HG03575 (cell line): Measurements from ENCODE around the gene COL23A1.
"Not testable (repeated sequence)": the region's sequence is repeated elsewhere in the genome, so short reads cannot be mapped to it uniquely, and the experiment has no call there.

ENCODE experiments used
- ATAC-seq: cut with Tn5 transposase; IDR thresholded peaks from one replicate; pipeline ENCODE4 v1.9.1; 2021; ENCODE audit not compliant: unreplicated experiment, insufficient number of reproducible peaks, low FRiP score; ENCODE audit errors: extremely low read depth

Gene COL23A1

GRCh38 chr5:178314961-178315820, 275.0 kb downstream of the COL23A1 start:
- no peak for ATAC-seq

GRCh38 chr5:178314061-178314660, 276.0 kb downstream of the COL23A1 start:
- no peak for ATAC-seq

GRCh38 chr5:178313316-178313715, 276.9 kb downstream of the COL23A1 start:
- ATAC-seq = no peak

- ATAC-seq = no peak
Observed at GRCh38 chr5:178312880-178313282, 277.3 kb downstream of the COL23A1 start.

- no peak for ATAC-seq
Observed at GRCh38 chr5:178310130-178310865, 279.9 kb downstream of the COL23A1 start.

GRCh38 chr5:178309271-178310013, 280.8 kb downstream of the COL23A1 start:
- no peak for ATAC-seq

GRCh38 chr5:178308541-178309092, 281.6 kb downstream of the COL23A1 start:
- no peak for ATAC-seq

GRCh38 chr5:178307267-178308045, 282.7 kb downstream of the COL23A1 start:
- no peak for ATAC-seq

- ATAC-seq = no peak
Observed at GRCh38 chr5:178306430-178307225, 283.6 kb downstream of the COL23A1 start.

GRCh38 chr5:178305801-178306200, 284.4 kb downstream of the COL23A1 start:
- ATAC-seq = no peak

- no peak for ATAC-seq
Observed at GRCh38 chr5:178304761-178305645, 285.2 kb downstream of the COL23A1 start.

- ATAC-seq = no peak
Observed at GRCh38 chr5:178304016-178304415, 286.2 kb downstream of the COL23A1 start.

- ATAC-seq = not testable (repeated sequence)
Observed at GRCh38 chr5:178302321-178302720, 287.9 kb downstream of the COL23A1 start.

GRCh38 chr5:178301641-178302040, 288.6 kb downstream of the COL23A1 start:
- no peak for ATAC-seq

GRCh38 chr5:178298283-178298807, 291.8 kb downstream of the COL23A1 start:
- no peak for ATAC-seq

GRCh38 chr5:178297751-178298150, 292.4 kb downstream of the COL23A1 start:
- no peak for ATAC-seq
